T-helper 2 cell treated with Interferon-gamma antibody and Interleukin-4, amounts not matched to agents 5 μg/mL and 100 μg/mL, for 36 hours (primary cell): ENCODE data around the gene HOXA4.
A peak's percentile ranks its signal among the peaks of the same experiment; 100 is the strongest.

Experiments used
- DNase-seq: peaks from one replicate; pipeline ENCODE4 v3.0.0; 2021; ENCODE audit warnings: low spot score
- H3K27ac Mint-ChIP-seq: one replicate; pipeline ENCODE4 v1.8.0; 2021; ENCODE audit warnings: mild to moderate bottlenecking, mixed read lengths
- H3K27me3 Mint-ChIP-seq: one replicate; pipeline ENCODE4 v1.8.0; 2021; ENCODE audit warnings: low read depth, mixed read lengths
- H3K36me3 Mint-ChIP-seq: one replicate; pipeline ENCODE4 v1.8.0; 2021; ENCODE audit warnings: low read depth, mixed read lengths
- H3K4me1 Mint-ChIP-seq: one replicate; pipeline ENCODE4 v1.8.0; 2021; ENCODE audit warnings: low read depth, mixed read lengths
- H3K4me3 Mint-ChIP-seq: one replicate; pipeline ENCODE4 v1.8.0; 2022; ENCODE audit warnings: mild to moderate bottlenecking, moderate library complexity, mixed read lengths
- H3K9me3 Mint-ChIP-seq: one replicate; pipeline ENCODE4 v1.8.0; 2021; ENCODE audit warnings: mixed read lengths

Gene HOXA4

DNA sequence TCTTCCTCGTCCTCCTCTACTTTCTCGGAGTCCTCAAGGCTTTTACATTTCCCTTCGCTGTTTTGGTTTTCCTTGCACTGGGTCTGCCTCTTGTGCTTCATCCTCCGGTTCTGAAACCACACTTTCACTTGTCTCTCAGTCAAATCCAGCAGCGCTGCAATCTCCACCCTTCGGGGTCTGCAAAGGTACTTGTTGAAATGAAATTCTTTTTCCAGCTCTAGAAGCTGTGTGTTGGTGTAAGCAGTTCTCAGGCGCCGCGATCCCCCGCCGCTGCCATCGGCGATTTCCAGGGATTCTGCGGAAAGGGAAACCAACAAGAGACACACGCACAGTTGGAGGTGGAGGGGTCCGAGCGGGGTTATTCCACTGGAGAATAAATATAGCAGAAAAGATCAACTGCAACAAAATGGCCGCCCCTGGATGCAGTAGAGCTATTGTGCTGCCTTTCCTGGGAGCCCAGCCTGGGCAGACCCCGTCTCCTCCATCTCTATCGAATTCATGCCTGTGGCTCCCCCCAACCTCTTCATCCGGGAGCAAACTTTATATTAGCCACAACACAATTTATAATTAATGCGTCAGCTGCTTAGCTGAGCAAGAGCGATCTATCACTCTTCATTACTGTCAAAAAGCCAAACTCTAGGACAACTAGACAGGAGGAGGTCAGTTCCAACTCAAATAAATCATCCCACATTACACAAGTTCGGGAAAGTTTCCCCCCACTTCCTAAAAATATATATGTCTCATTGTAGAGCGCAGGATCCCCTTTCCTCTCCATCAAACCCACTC lies 29.2 kb downstream of the HOXA4 start:
- DNase-seq = no peak
- H3K4me1 Mint-ChIP-seq = peaks cover 7% of the 10 kb centered on the region
- no peak overlapping the region for H3K4me3 Mint-ChIP-seq
- no peak overlapping the region for H3K27ac Mint-ChIP-seq
- H3K9me3 Mint-ChIP-seq = no peaks in the 10 kb centered on the region
- peaks cover 3% of the 10 kb centered on the region for H3K36me3 Mint-ChIP-seq
- H3K27me3 Mint-ChIP-seq = peaks cover 91% of the 10 kb centered on the region

GRCh38 chr7:27100694-27101170 lies 29.8 kb downstream of the HOXA4 start:
- H3K36me3 Mint-ChIP-seq = peaks cover 3% of the 10 kb centered on the region
- H3K27me3 Mint-ChIP-seq = peaks cover 87% of the 10 kb centered on the region
- no peaks in the 10 kb centered on the region for H3K9me3 Mint-ChIP-seq
- H3K4me3 Mint-ChIP-seq = no peak overlapping the region
- DNase-seq = no peak
- peaks cover 8% of the 10 kb centered on the region for H3K4me1 Mint-ChIP-seq
- H3K27ac Mint-ChIP-seq = no peak overlapping the region

GRCh38 chr7:27099453-27100370 lies 30.8 kb downstream of the HOXA4 start:
- Mint-ChIP-seq H3K27ac (no peak overlapping the region), H3K27me3 (peaks cover 88% of the 10 kb centered on the region), H3K4me1 (peaks cover 16% of the 10 kb centered on the region), H3K36me3 (peaks cover 3% of the 10 kb centered on the region), H3K4me3 (no peak overlapping the region), H3K9me3 (no peaks in the 10 kb centered on the region)
- DNase-seq = no peak

GRCh38 chr7:27098578-27099451 lies 31.7 kb downstream of the HOXA4 start:
- DNase-seq = no peak
- no peak overlapping the region for H3K4me3 Mint-ChIP-seq
- no peaks in the 10 kb centered on the region for H3K9me3 Mint-ChIP-seq
- no peak overlapping the region for H3K27ac Mint-ChIP-seq
- H3K27me3 Mint-ChIP-seq = peaks cover 88% of the 10 kb centered on the region
- H3K4me1 Mint-ChIP-seq = peaks cover 16% of the 10 kb centered on the region
- peaks cover 3% of the 10 kb centered on the region for H3K36me3 Mint-ChIP-seq

DNA sequence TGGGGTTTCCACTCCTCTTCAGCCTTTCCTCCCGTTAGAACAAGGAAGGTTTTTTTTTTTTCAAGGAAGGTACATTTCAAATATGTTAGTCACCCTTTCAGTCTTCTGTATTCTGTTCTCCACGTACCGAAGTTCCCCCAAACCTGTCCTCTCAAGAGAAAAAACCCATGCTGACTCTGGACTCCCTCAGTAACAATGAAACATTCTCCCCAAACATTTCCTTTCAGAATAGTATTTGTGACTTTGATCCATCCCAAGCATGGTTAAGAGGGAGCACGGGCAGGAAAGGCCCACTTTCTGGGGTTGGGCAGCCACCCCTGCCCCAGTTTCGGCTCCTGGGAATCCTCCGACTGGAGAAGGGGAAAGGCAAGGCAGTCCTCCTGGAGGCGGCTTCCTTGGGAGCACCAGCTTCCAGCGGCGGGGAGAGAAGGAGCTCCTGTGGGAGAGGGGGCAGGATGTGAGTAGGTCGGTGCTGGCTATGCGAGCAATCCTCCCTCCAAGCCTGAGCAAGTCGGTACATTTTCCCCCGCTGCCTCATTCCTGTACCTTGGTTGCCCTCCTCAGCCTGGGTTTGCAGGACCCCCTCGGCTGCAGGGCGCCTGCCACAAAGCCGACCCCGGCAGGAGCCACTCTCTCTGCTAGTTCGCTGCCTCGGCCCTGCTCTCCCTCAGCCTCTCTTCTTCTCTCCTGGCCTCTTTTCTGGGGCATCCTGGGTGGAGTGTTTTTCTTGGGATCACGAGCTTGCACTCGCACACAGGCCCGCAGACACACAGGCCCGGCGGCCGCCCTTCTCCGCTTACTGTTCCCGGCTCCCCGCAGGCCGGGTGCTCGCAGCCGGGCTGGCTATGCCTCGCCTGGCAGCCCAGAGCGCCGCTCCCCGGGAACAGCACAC lies 32.6 kb downstream of the HOXA4 start:
- H3K4me1 Mint-ChIP-seq = peaks cover 16% of the 10 kb centered on the region
- DNase-seq = no peak
- H3K27me3 Mint-ChIP-seq = peaks cover 88% of the 10 kb centered on the region
- peaks cover 3% of the 10 kb centered on the region for H3K36me3 Mint-ChIP-seq
- no peaks in the 10 kb centered on the region for H3K9me3 Mint-ChIP-seq
- no peak overlapping the region for H3K27ac Mint-ChIP-seq
- peak overlapping the region; percentile 75 for H3K4me3 Mint-ChIP-seq

DNA sequence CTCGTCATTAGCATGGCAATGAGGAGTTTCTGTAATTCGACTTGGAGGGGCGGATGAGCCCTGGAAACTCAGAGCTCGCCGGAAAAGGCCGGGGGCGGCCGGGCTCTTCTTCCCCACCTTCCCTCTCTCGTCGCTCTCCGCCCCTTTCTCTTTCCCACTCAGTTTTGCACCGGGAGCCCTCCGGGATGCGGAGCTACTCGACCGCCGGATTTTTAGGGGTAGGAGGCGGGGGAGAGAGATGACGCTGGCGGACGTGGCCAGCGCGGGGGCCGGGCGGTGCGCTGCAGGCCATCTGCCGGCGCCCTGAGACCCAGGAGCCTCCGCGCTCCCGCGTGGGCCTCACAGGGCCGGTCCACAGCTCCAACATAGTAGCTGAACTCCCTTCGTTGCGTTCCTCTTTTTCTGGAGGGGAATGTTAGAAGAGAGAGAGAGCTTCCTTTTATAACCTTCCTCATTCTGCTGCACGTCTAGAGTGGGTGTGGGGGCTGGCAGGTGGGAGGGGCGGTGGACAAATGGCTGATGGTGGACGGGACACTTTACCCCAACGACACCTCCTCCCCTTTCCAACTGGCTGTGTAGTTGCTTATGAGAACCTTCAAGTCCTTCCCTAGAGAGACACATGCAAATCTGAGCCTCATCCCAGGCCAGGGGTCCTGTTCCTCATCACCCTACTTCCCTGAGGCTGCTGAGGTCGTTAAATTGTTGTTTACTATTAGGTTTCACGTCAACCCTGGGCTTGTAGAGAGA lies 33.6 kb downstream of the HOXA4 start:
- H3K4me1 Mint-ChIP-seq = peaks cover 12% of the 10 kb centered on the region
- peaks cover 89% of the 10 kb centered on the region for H3K27me3 Mint-ChIP-seq
- H3K36me3 Mint-ChIP-seq = peaks cover 4% of the 10 kb centered on the region
- peak overlapping the region; percentile 75 for H3K4me3 Mint-ChIP-seq
- H3K27ac Mint-ChIP-seq = peak overlapping the region; percentile 67
- no peak for DNase-seq
- no peaks in the 10 kb centered on the region for H3K9me3 Mint-ChIP-seq

DNA sequence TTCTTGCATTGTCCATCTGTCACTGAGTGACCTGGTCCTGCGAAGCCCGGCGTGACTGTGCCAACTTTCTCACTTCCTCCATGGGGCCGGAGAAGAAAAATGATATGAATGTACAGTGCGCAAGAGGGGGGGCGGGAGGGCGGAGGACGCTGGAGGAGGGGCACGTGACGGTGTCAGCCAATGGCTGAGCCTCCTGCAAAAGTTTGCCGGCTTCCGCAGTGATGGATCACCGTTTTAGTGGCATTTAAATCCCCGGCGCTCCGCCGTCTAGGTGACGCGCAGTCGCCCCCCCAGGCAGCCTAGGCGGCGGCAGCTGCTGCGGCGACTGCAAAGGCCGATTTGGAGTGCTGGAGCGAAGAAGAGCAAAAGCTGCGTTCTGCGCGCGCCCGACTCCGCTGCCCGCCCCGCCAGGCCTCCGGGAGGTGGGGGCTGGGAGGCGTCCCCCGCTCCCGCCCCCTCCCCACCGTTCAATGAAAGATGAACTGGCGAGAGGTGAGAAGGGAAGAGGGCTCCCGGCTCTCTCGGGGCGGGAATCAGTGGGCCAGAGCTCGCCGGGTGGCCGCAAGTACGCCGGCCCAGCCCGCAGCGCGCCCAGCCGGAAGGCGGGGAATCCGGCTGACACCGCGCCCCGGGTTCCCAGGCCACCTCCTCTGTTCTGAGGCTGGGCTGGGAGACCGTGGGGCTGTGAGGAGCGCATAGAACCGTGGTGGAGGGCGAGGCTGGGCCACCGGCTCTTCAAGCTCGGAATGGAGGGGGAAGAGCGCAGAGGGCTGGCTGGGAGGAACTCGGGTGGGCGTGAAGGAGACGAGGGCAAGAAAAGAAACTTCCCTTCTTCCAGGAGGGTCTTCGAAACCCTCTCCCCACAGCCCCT lies 34.4 kb downstream of the HOXA4 start, which contains the start of gene HOXA1:
Gene HOXA1, minus strand, starts transcription at position 104 of the 871 bp plus-strand sequence. Its CDS starts 88 bp downstream, at position 16.
- H3K27ac Mint-ChIP-seq = peak within 1 kb of the TSS; percentile 70
- peak within 1 kb of the TSS; percentile 75 for H3K4me3 Mint-ChIP-seq
- peaks cover 4% of the 10 kb centered on the region for H3K36me3 Mint-ChIP-seq

DNA sequence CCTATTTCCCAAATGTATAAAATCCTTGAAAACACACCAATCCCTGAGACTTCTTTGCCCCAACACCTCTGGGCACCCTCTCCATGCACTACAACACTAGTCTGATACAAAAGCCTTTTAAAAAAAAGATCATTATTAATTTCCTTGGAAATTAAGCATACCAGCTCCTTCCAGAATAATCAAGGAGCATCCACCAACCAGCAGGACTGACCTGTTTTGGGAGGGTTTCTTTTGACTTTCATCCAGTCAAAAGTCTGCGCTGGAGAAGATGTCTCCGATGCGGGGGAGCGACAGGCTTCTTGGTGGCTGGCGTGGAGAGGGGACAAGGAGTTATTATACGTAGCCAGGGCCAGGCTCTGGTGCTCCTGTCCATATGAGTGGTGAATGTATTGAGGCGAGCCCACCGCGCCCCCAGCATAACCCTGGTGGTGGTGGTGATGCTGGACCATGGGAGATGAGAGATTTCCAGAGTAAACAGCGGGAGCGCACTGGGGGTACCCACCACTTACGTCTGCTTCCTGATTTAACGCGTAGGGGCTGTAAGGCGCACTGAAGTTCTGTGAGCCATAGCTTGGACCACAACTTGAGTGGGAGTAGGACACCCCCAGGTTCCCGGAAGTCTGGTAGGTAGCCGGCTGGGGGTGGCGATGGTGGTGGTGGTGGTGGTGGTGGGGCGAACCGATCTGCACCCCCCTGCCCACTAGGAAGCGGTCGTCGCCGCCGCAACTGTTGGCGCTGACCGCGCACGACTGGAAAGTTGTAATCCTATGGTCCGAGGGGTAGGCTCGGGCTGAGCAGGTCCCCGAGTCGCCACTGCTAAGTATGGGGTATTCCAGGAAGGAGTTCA lies 35.3 kb downstream of the HOXA4 start:
- no peaks in the 10 kb centered on the region for H3K9me3 Mint-ChIP-seq
- H3K4me3 Mint-ChIP-seq = peak overlapping the region; percentile 75
- peaks cover 12% of the 10 kb centered on the region for H3K4me1 Mint-ChIP-seq
- H3K27ac Mint-ChIP-seq = peak overlapping the region; percentile 49
- H3K36me3 Mint-ChIP-seq = peaks cover 4% of the 10 kb centered on the region
- DNase-seq = no peak
- H3K27me3 Mint-ChIP-seq = peaks cover 89% of the 10 kb centered on the region

More for the DNA sequence above, 34.4 kb downstream of the HOXA4 start, which contains the start of gene HOXA1:
- DNase-seq = peak; percentile 65
- Mint-ChIP-seq H3K4me1 (peaks cover 12% of the 10 kb centered on the region), H3K9me3 (no peaks in the 10 kb centered on the region), H3K27me3 (peaks cover 89% of the 10 kb centered on the region)

DNA sequence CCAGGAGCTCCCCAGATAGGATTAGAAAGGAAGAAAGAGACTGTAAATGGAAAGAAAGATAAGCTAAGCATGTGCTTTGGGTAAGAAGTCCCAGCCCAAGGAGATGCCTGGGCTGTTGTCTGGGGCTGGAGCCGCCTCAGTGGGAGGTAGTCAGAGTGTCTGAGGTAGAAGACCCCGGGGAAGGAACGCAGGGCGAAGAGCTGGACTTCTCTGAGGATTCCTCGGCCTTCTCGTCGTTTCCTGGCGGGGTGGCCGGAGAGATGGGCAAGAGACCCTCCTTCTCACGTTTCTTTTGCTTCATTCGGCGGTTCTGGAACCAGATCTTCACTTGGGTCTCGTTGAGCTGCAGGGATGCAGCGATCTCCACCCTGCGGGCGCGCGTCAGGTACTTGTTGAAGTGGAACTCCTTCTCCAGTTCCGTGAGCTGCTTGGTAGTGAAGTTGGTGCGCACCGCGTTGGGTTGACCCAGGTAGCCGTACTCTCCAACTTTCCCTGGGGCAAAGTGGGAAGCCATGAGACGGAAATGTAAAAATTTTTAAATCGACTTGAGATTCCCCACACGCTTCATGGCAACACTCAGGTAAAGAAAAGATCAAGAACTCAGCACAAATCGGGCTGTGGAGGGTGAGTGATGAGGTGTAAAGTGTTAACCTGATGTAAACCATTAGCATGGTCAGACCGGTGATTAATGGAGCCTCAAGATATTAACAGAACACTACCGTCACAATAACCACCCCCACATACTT lies 36.1 kb downstream of the HOXA4 start:
- H3K27me3 Mint-ChIP-seq = peaks cover 89% of the 10 kb centered on the region
- no peak for DNase-seq
- H3K4me3 Mint-ChIP-seq = peak overlapping the region; percentile 75
- H3K4me1 Mint-ChIP-seq = peaks cover 12% of the 10 kb centered on the region
- no peaks in the 10 kb centered on the region for H3K9me3 Mint-ChIP-seq
- H3K27ac Mint-ChIP-seq = no peak overlapping the region
- H3K36me3 Mint-ChIP-seq = peaks cover 3% of the 10 kb centered on the region

DNA sequence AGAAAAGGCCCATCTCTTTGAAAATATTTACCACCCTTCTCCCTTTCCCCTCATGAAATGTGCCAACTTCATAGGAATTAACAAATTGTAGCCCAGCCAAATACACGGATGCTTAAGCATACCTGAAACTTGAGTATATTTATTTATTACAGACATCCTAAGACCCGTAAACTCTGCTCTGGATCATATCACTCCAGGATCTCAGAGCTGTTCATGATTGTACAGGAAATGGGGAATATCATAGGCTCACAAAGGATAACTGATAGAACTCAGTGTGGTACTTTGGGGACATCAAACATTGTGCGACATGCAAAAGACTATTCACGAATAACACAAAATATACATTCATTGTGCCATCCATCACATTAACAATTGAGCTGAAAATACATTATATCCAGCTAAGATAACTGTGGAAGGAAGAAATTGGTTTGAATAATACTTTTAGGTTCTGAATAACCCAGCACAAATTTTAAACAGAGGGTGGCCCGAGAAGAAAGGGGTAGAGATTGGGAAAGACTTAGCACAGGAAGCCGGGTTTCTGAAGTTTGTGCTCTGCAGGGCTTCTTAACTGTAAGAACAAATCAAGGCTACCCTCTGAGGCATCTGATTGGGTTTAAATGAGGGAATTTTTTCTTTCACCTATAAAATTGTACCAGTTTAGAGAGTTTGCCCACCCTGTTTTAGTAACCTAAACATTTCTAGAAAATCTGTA lies 37.2 kb downstream of the HOXA4 start:
- no peaks in the 10 kb centered on the region for H3K9me3 Mint-ChIP-seq
- DNase-seq = no peak
- peak overlapping the region; percentile 34 for H3K4me3 Mint-ChIP-seq
- peaks cover 89% of the 10 kb centered on the region for H3K27me3 Mint-ChIP-seq
- H3K36me3 Mint-ChIP-seq = peaks cover 1% of the 10 kb centered on the region
- H3K27ac Mint-ChIP-seq = no peak overlapping the region
- H3K4me1 Mint-ChIP-seq = peaks cover 12% of the 10 kb centered on the region
